ENCODE measurements around the gene BABAM2.

Gene BABAM2

DNA sequence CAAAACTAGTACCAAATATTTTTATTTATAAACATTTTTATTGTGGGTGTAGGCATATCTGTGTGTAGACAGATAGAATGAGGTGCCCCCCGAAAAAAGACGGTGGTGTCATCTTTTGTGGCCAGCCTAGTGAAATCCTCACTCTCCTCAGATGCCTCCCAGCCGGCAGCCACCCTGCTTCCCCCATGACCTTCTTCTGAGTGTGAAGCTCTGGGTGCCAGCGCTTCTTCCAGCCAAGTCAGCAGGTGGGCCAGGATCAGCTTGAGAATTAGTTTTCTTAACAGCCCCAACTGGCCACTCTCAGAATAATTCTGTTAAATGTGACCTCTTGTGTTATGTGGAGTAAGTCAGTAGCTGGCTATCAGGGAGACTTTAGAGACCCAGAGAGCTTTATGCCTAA lies 272.5 kb downstream of the BABAM2 start:
- Histone ChIP-seq H3K9me3 (ENCODE audit: severe bottlenecking) (no peaks in the 10 kb centered on the region), H3K27ac (no peak overlapping the region), H3K27me3 (ENCODE audit: insufficient read depth, low read depth, severe bottlenecking) (no peaks in the 10 kb centered on the region), H3K36me3 (no peaks in the 10 kb centered on the region), H3K4me3 (ENCODE audit: low read depth, low read length) (no peak overlapping the region)
- TF ChIP-seq, protein P1, sequence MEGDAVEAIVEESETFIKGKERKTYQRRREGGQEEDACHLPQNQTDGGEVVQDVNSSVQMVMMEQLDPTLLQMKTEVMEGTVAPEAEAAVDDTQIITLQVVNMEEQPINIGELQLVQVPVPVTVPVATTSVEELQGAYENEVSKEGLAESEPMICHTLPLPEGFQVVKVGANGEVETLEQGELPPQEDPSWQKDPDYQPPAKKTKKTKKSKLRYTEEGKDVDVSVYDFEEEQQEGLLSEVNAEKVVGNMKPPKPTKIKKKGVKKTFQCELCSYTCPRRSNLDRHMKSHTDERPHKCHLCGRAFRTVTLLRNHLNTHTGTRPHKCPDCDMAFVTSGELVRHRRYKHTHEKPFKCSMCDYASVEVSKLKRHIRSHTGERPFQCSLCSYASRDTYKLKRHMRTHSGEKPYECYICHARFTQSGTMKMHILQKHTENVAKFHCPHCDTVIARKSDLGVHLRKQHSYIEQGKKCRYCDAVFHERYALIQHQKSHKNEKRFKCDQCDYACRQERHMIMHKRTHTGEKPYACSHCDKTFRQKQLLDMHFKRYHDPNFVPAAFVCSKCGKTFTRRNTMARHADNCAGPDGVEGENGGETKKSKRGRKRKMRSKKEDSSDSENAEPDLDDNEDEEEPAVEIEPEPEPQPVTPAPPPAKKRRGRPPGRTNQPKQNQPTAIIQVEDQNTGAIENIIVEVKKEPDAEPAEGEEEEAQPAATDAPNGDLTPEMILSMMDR (IDR thresholded peaks at IDR 0.05; ENCODE audit: low read depth, low read length): no peak
- peak; percentile 78 for DNase-seq

DNA sequence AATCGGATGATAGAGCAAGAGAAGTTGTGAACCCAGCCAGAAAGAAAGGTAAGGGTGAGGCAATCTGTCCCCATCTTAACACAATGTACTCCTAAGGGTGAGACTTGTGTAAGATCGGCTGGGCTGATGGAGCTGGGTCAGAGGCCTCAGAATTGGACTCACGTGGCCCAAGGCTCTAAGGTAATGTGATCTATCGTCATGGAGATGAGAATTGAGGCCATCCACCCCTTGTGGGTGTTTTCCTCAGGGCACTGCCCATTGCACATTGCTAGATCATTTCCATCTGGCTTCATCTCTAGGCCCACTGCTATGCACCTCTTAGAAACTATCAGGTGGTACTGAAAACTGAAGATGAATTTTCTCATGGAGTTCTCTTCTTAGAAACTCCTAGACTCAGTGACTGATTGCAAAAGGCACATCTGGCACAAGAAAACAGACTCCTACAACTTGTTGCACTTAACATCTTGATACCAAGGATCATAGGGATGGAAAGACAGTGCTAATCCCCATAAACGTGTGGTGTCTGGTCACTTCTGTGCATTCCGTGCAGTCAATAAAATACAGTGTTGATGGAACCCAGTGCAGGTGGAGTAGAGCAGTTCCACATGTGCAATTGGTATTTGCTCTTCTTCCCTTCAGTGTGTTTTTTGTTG lies 273.2 kb downstream of the BABAM2 start:
- Histone ChIP-seq H3K9me3 (ENCODE audit: severe bottlenecking) (no peaks in the 10 kb centered on the region), H3K27ac (no peak overlapping the region), H3K36me3 (no peaks in the 10 kb centered on the region), H3K4me3 (ENCODE audit: low read depth, low read length) (no peak overlapping the region), H3K27me3 (ENCODE audit: insufficient read depth, low read depth, severe bottlenecking) (no peaks in the 10 kb centered on the region)
- TF ChIP-seq, protein P1 (IDR thresholded peaks at IDR 0.05; ENCODE audit: low read depth, low read length): no peak
- no peak for DNase-seq

DNA sequence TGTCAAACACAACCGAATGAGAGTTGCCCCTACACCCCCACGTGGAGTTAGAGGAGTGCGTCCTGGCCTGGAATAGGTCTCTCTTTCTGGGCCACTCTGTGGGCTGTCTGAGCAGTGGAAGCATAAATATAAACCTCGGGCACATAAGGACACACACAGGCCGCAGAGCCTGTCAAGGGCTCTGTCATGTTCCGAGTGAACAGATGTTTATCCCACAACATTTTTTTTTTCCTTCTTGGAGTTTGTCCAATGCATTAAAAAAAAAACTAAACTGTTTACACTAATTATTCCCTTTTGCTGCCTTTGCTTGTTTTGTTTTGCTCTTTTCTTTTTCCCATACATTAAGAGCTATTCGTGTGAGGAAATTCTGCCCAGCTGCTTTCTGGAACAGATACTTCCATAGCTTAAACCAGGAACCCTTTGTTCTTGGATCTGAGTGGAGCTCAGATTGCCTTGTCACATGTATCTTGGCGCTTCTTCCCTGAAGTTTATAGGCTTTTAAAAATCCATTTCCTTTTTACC lies 273.8 kb downstream of the BABAM2 start:
- Histone ChIP-seq H3K36me3 (no peaks in the 10 kb centered on the region), H3K4me3 (ENCODE audit: low read depth, low read length) (no peak overlapping the region), H3K27ac (peak overlapping the region; percentile 8; the same call in 1 of the 2 replicates), H3K9me3 (ENCODE audit: severe bottlenecking) (no peaks in the 10 kb centered on the region), H3K27me3 (ENCODE audit: insufficient read depth, low read depth, severe bottlenecking) (no peaks in the 10 kb centered on the region)
- TF ChIP-seq, protein P1 (IDR thresholded peaks at IDR 0.05; ENCODE audit: low read depth, low read length): no peak
- no peak for DNase-seq

GRCh38 chr2:28165087-28165635 lies 274.6 kb downstream of the BABAM2 start:
- no peaks in the 10 kb centered on the region for H3K9me3 ChIP-seq (ENCODE audit: severe bottlenecking)
- H3K4me3 ChIP-seq (ENCODE audit: low read depth, low read length): no peak overlapping the region
- H3K36me3 ChIP-seq: no peaks in the 10 kb centered on the region
- TF ChIP-seq, protein P1 (IDR thresholded peaks at IDR 0.05; ENCODE audit: low read depth, low read length): no peak
- H3K27me3 ChIP-seq (ENCODE audit: insufficient read depth, low read depth, severe bottlenecking): no peaks in the 10 kb centered on the region
- no peak for DNase-seq
- H3K27ac ChIP-seq: no peak overlapping the region

DNA sequence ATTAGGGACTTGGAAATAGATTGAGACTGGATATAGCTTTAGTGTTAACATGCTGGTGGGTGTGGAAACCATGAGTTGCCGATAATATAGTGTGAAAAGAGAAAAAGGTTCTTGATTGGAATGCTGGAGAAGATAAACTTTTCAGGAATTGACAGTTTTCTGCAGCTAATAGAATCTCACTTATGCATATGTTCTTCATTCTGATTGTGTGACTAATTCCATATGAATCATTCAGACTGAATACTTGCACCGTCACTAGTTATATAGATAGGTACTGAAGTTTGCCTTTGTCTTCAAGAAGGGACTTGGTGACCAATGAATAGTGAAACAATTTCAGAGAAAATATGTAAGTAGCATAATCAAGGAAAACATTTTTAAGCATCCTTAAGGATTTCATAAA lies 276.4 kb downstream of the BABAM2 start:
- no peaks in the 10 kb centered on the region for H3K36me3 ChIP-seq
- DNase-seq: no peak
- TF ChIP-seq, protein P1 (IDR thresholded peaks at IDR 0.05; ENCODE audit: low read depth, low read length): no peak
- H3K27me3 ChIP-seq (ENCODE audit: insufficient read depth, low read depth, severe bottlenecking): no peaks in the 10 kb centered on the region
- no peak overlapping the region for H3K27ac ChIP-seq
- no peak overlapping the region for H3K4me3 ChIP-seq (ENCODE audit: low read depth, low read length)
- H3K9me3 ChIP-seq (ENCODE audit: severe bottlenecking): no peaks in the 10 kb centered on the region

Data from WERI-Rb-1 (cell line).